Fibroblast of lung (primary cell): Measurements from ENCODE around the gene ZNF398. TPM values are rescaled to one million over a fixed set of nuclear protein-coding genes. Genes with fewer than 3 reads are reported as not detected.

Source experiments
- DNase-seq, 2 donors: peaks; one replicate each; pipeline versions ENCODE4 v3.0.0 to v3.0.0-alpha.2; 2010; ENCODE audit warnings: low read depth in 2 of 2
- H2AFZ ChIP-seq: 2 replicates; pipeline ENCODE4 v1.5.1; 2012; ENCODE audit warnings: low read length, control low read depth, inconsistent platforms
- H3K27ac ChIP-seq: 2 replicates; pipeline ENCODE4 v1.5.1; 2011; ENCODE audit warnings: low read length, control low read depth; ENCODE audit not compliant: insufficient read depth
- H3K27me3 ChIP-seq: 2 replicates; pipeline ENCODE4 v1.5.1; 2011; ENCODE audit warnings: mild to moderate bottlenecking, low read length; ENCODE audit not compliant: control insufficient read depth, insufficient read depth
- H3K36me3 ChIP-seq: 2 replicates; pipeline ENCODE4 v1.5.1; 2011; ENCODE audit warnings: low read length; ENCODE audit not compliant: control insufficient read depth, insufficient read depth
- H3K4me1 ChIP-seq: 2 replicates; pipeline ENCODE4 v1.5.1; 2011; ENCODE audit warnings: low read length; ENCODE audit not compliant: control insufficient read depth, insufficient read depth; ENCODE audit errors: extremely low read depth
- H3K4me2 ChIP-seq: 2 replicates; pipeline ENCODE4 v1.5.1; 2011; ENCODE audit warnings: low read length, control low read depth; ENCODE audit not compliant: insufficient read depth; ENCODE audit errors: extremely low read depth
- H3K4me3 ChIP-seq, 4 experiments: fragments of 200-600 bp in 1 of 4; sonication (generic) in 1 of 4; replicated peaks in 1 of 4; 2 replicates each; pipeline ENCODE4 v1.5.1; 2011 to 2016; ENCODE audit warnings: low read length in 4 of 4, low read depth in 3 of 4, mild to moderate bottlenecking in 3 of 4, control low read depth in 2 of 4, inconsistent platforms in 1 of 4, mixed read lengths in 1 of 4; ENCODE audit not compliant: insufficient read depth in 1 of 4; ENCODE audit errors: control extremely low read depth in 1 of 4
- H3K79me2 ChIP-seq: 2 replicates; pipeline ENCODE4 v1.5.1; 2012; ENCODE audit warnings: mild to moderate bottlenecking, low read length, inconsistent platforms; ENCODE audit not compliant: control insufficient read depth, insufficient read depth
- H3K9ac ChIP-seq: 2 replicates; pipeline ENCODE4 v1.5.1; 2011; ENCODE audit warnings: mild to moderate bottlenecking, low read length, control low read depth; ENCODE audit not compliant: insufficient read depth
- H3K9me3 ChIP-seq: 2 replicates; pipeline ENCODE4 v1.5.1; 2012; ENCODE audit warnings: low read depth, low read length; ENCODE audit not compliant: control insufficient read depth, insufficient read depth
- H4K20me1 ChIP-seq: 2 replicates; pipeline ENCODE4 v1.5.1; 2011; ENCODE audit warnings: low read length; ENCODE audit not compliant: control insufficient read depth, insufficient read depth; ENCODE audit errors: extremely low read depth
- EZH2 ChIP-seq: IDR thresholded peaks from 2 replicates; pipeline ENCODE4 v1.5.1; 2012; ENCODE audit warnings: low read length, control low read depth, mild to moderate bottlenecking; ENCODE audit errors: missing control alignments
- polyA plus RNA-seq, 2 donors: library from polyadenylated mRNA; depleted of rRNA in 1 of 2; stranded (reverse) in 1 of 2; unstranded in 1 of 2; fragments of >200 nt; gene quantifications; 2 replicates each; pipeline ENCODE4 v1.2.1, GENCODE V29; 2011 to 2012; ENCODE audit warnings: missing spikeins in 1 of 2
- total RNA-seq: library from RNA; depleted of rRNA; stranded (reverse); fragments of >200 nt; gene quantifications from 2 replicates; pipeline ENCODE4 v1.2.1, GENCODE V29; 2014
- TF ChIP-seq, protein P1 (sequence below), 2 donors: IDR thresholded peaks in 1 of 2; conservative IDR thresholded peaks in 1 of 2; 1 replicate in 1 of 2; 2 replicates in 1 of 2; pipeline ENCODE4 v1.5.1; 2011 to 2012; ENCODE audit warnings: low read length in 2 of 2, control low read depth in 1 of 2, inconsistent platforms in 1 of 2, low read depth in 1 of 2, mild to moderate bottlenecking in 1 of 2

The ZNF398 gene
- total and polyA plus RNA-seq, 2 donors (not counting 1 experiment from before 2014, with no cell fraction given) = 6.7 to 7.3 TPM

GRCh38 chr7:149154056-149154455, 6.8 kb downstream of the ZNF398 start:
- Histone ChIP-seq H3K79me2 (peaks cover 41% of the 10 kb centered on the region), H3K4me2 (no peak overlapping the region), H3K27ac (no peak overlapping the region), H2AFZ (no peak overlapping the region), H4K20me1 (no peaks in the 10 kb centered on the region), H3K4me3 (no peak overlapping the region), H3K4me1 (no peaks in the 10 kb centered on the region), H3K36me3 (peaks cover 4% of the 10 kb centered on the region), H3K9me3 (no peaks in the 10 kb centered on the region), H3K9ac (no peak overlapping the region), H3K27me3 (no peaks in the 10 kb centered on the region)
- DNase-seq = no peak
- no peak for TF ChIP-seq EZH2

DNA sequence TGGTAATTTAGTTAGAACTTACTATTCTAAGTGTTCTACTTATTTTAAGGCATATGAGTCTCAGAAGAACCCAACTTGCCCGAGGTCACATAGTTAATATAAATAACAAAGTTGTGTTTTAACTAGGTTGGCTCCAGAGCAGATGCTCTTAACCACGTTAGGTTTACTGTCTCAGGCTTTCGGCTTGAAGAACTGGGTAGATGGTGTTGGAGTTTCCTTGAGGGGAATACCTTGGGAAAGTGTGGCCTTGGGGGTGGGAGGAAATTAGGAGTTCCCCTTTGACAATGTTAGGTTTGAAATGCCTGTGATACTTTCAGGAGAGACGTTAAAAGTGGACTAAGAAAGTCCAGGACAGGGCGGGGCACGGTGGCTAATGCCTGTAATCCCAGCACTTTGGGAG, 9.6 kb downstream of the ZNF398 start:
- H3K4me3 ChIP-seq = no peak overlapping the region
- DNase-seq = no peak
- H3K36me3 ChIP-seq = peaks cover 2% of the 10 kb centered on the region
- H3K4me2 ChIP-seq = no peak overlapping the region
- H3K79me2 ChIP-seq = peaks cover 21% of the 10 kb centered on the region
- H3K9ac ChIP-seq = no peak overlapping the region
- no peak overlapping the region for H3K27ac ChIP-seq
- H4K20me1 ChIP-seq = no peaks in the 10 kb centered on the region
- no peak overlapping the region for H2AFZ ChIP-seq
- no peaks in the 10 kb centered on the region for H3K9me3 ChIP-seq
- no peak for TF ChIP-seq EZH2
- TF ChIP-seq, protein P1, sequence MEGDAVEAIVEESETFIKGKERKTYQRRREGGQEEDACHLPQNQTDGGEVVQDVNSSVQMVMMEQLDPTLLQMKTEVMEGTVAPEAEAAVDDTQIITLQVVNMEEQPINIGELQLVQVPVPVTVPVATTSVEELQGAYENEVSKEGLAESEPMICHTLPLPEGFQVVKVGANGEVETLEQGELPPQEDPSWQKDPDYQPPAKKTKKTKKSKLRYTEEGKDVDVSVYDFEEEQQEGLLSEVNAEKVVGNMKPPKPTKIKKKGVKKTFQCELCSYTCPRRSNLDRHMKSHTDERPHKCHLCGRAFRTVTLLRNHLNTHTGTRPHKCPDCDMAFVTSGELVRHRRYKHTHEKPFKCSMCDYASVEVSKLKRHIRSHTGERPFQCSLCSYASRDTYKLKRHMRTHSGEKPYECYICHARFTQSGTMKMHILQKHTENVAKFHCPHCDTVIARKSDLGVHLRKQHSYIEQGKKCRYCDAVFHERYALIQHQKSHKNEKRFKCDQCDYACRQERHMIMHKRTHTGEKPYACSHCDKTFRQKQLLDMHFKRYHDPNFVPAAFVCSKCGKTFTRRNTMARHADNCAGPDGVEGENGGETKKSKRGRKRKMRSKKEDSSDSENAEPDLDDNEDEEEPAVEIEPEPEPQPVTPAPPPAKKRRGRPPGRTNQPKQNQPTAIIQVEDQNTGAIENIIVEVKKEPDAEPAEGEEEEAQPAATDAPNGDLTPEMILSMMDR (conservative IDR thresholded peaks at IDR 0.05 in 1 of 2, IDR thresholded peaks at IDR 0.05 in 1 of 2; ENCODE audit: low read depth in 1 of 2, low read length in 2 of 2) = no peak
- no peaks in the 10 kb centered on the region for H3K4me1 ChIP-seq
- H3K27me3 ChIP-seq = no peaks in the 10 kb centered on the region

DNA sequence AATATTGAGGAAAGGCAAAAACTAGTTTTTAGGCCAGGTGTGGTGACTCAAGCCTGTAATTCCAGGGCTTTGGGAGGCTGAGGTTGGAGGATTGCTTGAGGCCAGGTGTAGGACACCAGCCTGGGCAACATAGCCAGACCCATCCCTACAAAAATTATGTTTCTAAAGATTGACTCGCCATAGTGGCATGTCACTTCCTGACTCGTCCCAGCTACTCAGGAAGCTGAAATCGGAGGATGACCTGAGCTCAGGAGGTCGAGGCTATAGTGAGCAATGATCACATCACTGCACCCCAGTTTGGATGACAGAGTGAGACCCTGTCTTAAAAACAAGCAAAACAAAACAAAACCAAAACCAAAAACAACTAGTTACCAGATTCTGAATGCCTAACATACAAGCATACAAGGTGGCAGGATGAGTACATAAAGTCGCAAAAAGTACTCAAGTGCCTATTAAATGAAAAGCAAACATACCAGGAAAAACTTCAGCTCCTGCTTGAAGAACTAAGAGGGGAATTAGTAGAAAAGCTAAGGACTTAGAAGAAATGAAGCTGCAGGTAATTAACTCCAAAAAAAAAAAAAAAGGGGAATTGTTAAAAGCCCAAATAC, 14.1 kb downstream of the ZNF398 start:
- Histone ChIP-seq H2AFZ (no peak overlapping the region), H3K36me3 (peaks cover 3% of the 10 kb centered on the region), H3K27me3 (no peaks in the 10 kb centered on the region), H3K4me1 (no peaks in the 10 kb centered on the region), H3K4me2 (no peak overlapping the region), H3K27ac (peak overlapping the region; percentile 14), H3K4me3 (no peak overlapping the region), H3K9me3 (no peaks in the 10 kb centered on the region), H3K79me2 (peaks cover 13% of the 10 kb centered on the region), H3K9ac (no peak overlapping the region), H4K20me1 (no peaks in the 10 kb centered on the region)
- peak in 1 of 2 donors; percentile 12 for DNase-seq
- TF ChIP-seq, protein P1 (conservative IDR thresholded peaks at IDR 0.05 in 1 of 2, IDR thresholded peaks at IDR 0.05 in 1 of 2; ENCODE audit: low read depth in 1 of 2, low read length in 2 of 2) = no peak
- no peak for TF ChIP-seq EZH2
